Measurements from ENCODE around the gene DNAH14.
"Not testable (repeated sequence)": the region's sequence is repeated elsewhere in the genome, so short reads cannot be mapped to it uniquely, and the experiment has no call there.

Gene DNAH14

GRCh38 chr1:225348400-225348799, 418.9 kb downstream of the DNAH14 start:
- DNase-seq (ENCODE audit: low spot score), result no peak

GRCh38 chr1:225349826-225350225, 420.4 kb downstream of the DNAH14 start:
- no peak for DNase-seq (ENCODE audit: low spot score)

- DNase-seq (ENCODE audit: low spot score), result no peak
These were observed 421.4 kb downstream of the DNAH14 start for GRCh38 chr1:225350872-225351271.

- no peak for DNase-seq (ENCODE audit: low spot score)
These were observed 425.4 kb downstream of the DNAH14 start for GRCh38 chr1:225354906-225355305.

GRCh38 chr1:225355863-225356262, 426.4 kb downstream of the DNAH14 start:
- no peak for DNase-seq (ENCODE audit: low spot score)

- DNase-seq (ENCODE audit: low spot score), result no peak
These were observed 430.6 kb downstream of the DNAH14 start for GRCh38 chr1:225360119-225360518.

- DNase-seq (ENCODE audit: low spot score), result no peak
These were observed 431.7 kb downstream of the DNAH14 start for GRCh38 chr1:225361176-225361575.

- no peak for DNase-seq (ENCODE audit: low spot score)
These were observed 433.3 kb downstream of the DNAH14 start for GRCh38 chr1:225362805-225363204.

GRCh38 chr1:225364439-225364838, 435.0 kb downstream of the DNAH14 start:
- DNase-seq (ENCODE audit: low spot score), result no peak

GRCh38 chr1:225366018-225366417, 436.5 kb downstream of the DNAH14 start:
- DNase-seq (ENCODE audit: low spot score), result no peak

- no peak for DNase-seq (ENCODE audit: low spot score)
These were observed 437.1 kb downstream of the DNAH14 start for GRCh38 chr1:225366552-225366951.

- no peak for DNase-seq (ENCODE audit: low spot score)
These were observed 438.6 kb downstream of the DNAH14 start for GRCh38 chr1:225368036-225368552.

- no peak for DNase-seq (ENCODE audit: low spot score)
These were observed 442.0 kb downstream of the DNAH14 start for GRCh38 chr1:225371366-225372010.

- DNase-seq (ENCODE audit: low spot score), result no peak
These were observed 443.7 kb downstream of the DNAH14 start for GRCh38 chr1:225373155-225373554.

- no peak for DNase-seq (ENCODE audit: low spot score)
These were observed 445.5 kb downstream of the DNAH14 start for GRCh38 chr1:225374996-225375395.

- no peak for DNase-seq (ENCODE audit: low spot score)
These were observed 449.4 kb downstream of the DNAH14 start for GRCh38 chr1:225378880-225379279.

GRCh38 chr1:225380691-225381090, 451.2 kb downstream of the DNAH14 start:
- DNase-seq (ENCODE audit: low spot score), result no peak

GRCh38 chr1:225386860-225387259, 457.4 kb downstream of the DNAH14 start:
- not testable (repeated sequence) for DNase-seq (ENCODE audit: low spot score)

GRCh38 chr1:225388372-225388771, 458.9 kb downstream of the DNAH14 start:
- DNase-seq (ENCODE audit: low spot score), result no peak

- DNase-seq (ENCODE audit: low spot score), result no peak
These were observed 460.4 kb downstream of the DNAH14 start for GRCh38 chr1:225389843-225390242.

- DNase-seq (ENCODE audit: low spot score), result no peak
These were observed 466.9 kb downstream of the DNAH14 start for GRCh38 chr1:225396357-225396756.

GRCh38 chr1:225400968-225401367, 471.5 kb downstream of the DNAH14 start:
- no peak for DNase-seq (ENCODE audit: low spot score)

GRCh38 chr1:225406976-225407725, 477.7 kb downstream of the DNAH14 start:
- DNase-seq (ENCODE audit: low spot score), result no peak
